Myocyte (in vitro differentiated cells): ENCODE results near the gene ZIC5. TPM values are rescaled to one million over a fixed set of nuclear protein-coding genes. Genes with fewer than 3 reads are reported as not detected.

Source experiments
- DNase-seq: peaks from one replicate; pipeline ENCODE4 v3.0.0-alpha.2; 2012; ENCODE audit warnings: low read depth
- total RNA-seq: library from RNA; depleted of rRNA; stranded (reverse); fragments of >200 nt; gene quantifications from 2 replicates; pipeline ENCODE4 v1.2.3, GENCODE V29; 2014

The ZIC5 gene
- total RNA-seq, 1 donor from 2014 or later: not detected

DNA sequence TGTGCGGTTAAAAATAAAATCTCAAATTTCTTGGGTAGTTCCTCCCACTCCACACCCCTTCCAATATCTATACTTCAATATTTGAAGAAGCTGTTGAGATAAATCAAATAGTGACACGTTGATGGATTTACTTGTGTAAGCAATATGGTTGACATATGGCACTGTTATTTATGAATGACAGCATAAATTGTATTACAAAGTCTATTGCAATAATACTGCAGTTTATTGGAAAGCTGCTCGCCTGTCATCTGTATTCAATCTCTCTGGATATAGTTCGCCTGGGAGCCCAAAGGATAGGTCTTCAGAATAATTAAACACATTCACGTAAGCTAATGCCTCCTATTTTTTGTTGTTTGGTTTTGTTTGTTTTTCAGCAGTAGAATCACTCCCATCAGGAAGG is 5.0 kb upstream of the ZIC5 start:
- DNase-seq: no peak

DNA sequence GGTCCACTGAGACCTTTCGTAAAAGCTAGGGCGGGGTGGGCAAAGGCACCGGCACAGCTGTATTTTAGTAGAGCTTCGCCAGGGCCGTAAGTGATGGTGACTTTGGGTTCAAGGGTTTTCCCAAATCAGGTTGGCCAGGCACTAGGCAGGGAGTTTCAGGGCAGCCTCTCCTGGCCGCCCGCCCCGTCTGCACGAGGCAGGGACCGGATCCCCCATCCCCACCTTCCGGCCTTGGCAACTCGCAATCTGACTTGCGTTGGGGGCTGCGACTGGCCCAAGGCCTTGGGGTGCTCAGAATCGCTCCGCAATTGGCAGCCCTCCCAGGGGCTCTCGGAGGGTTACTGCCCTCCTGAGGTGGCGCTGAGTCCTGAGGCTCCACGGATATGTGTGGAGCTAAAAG is 4.1 kb upstream of the ZIC5 start:
- DNase-seq: no peak

DNA sequence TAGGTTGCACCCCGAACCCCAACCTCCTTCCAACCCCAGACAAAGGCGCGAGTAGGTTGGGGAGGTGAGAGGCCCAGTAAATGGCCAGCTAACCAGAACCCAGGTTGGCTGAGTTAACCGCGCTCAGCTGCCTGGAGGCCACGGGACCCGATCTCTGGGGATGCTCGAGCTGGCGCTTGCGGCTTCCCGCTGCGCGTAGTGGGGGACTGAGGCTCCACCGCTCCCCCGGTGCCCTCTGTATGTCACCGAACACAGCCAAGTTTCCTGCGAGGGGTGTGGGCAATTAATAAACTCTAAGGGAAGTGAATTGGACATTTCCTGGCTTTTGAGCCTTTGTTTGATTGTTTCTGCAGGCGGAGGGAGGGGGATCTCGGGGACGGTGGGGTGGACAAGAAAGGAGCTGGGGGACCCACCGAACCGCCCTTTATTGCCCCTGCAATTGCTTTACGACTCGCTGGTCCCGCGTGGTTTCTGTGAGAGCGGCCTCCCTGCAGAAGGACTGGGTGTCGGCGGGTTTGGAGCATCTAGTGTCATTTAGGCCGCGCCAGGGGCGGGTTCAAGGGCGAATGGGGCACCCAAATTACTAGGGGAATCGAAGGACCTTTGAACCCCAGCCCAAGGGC is 3.5 kb upstream of the ZIC5 start:
- DNase-seq: no peak

DNA sequence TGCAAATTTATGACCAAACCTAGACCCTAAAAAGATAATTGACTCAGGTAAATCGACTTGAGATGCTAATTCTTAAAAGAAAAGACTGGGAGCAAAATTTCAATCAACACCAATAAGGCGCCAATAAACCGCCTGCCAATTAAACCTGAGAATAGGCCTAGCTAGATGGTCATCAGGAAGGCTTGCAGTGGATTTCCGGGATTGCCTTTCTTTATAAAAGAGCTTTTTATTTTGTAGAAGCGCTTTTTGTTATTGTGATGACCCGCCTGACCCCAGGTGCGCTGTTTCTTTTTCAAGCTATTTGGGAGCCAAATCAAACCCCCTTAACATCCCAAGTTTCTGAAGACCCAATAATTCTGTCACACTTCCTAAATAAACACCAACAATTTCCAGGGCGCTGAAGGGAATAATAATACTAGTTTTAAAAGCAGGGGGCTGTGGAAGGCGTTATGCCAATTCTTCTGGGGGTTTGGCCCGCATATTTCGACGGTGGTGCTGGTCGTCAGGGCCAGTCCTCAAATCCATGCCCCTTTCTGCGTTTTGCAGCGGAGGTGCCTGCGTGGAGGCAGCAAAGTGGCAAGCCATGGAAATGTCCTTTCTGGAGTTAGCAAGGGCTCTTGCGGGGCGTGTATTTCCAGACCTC is 2.9 kb upstream of the ZIC5 start:
- DNase-seq: no peak

DNA sequence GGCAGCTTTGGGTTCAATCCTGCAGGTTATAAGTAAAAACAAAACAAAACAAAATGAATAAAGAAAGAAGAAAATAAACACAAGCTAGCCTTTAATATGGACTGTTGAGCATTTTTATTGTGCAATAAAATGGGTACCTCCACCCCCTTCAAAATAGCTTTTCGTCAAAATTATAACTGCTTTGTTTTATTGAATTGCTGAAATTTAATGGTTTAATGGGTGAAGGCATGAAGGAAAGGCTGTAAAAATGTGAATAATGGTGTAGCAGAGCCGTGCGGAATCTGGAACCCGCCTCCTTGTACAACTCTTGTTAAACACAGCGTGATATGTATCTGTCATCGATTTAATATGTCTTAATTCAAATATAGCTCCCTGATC is 2.2 kb upstream of the ZIC5 start:
- no peak for DNase-seq

DNA sequence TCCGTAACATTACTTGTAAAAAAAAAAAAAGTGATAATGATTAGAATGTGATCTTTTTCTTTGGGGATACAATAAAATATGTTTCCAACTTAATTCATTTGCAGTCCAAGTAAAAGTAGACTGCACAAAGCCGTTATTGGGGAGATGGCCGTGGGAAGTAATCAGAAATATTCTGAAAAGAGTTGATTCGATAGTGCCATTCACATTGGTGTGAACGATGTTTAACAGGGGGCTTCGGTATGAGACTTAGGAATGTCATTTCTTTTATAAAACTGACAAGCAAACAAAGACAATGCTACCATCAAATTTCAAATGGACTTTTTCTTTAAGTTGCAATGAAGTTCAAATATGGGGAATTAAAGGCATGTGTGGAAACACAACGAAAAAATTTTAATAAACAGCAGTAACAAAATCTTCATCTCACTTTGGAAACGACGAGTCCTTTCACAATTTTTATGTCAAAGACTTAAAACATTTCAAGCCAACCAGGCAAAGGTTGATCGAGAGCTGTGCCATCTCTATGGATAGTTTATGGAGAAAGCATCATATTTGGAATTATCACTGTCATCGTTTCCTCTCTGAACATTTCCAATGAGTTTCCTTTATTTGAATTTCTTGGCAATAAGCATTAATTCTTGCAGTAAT is 1.7 kb upstream of the ZIC5 start:
- no peak for DNase-seq

DNA sequence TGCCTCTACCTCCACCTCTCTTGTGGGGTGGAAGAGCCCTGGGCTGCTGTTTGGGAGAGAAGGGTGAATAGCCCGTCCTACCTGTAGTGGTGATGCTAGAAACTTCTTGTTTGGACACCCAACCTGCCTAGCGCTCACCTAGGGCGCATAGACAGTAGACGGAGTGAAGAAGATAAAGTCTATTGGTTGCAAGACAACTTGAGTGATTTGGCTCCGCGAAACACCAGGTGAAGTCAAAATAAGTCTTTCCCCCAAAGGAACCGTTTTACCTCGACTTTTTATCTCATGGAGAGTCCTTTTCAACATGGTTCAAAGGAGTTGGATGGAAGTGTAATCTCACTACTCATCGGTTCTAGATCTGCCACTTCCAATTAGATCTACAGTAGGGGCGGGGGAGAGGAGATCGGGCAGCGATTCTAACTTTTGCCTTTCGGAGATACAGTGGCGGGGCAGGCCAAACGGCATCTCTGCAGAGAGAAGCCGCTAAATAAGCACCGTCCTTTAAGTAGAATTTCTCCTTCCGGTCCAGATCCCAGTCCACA is 694 bp upstream of the ZIC5 start:
- DNase-seq: no peak

DNA sequence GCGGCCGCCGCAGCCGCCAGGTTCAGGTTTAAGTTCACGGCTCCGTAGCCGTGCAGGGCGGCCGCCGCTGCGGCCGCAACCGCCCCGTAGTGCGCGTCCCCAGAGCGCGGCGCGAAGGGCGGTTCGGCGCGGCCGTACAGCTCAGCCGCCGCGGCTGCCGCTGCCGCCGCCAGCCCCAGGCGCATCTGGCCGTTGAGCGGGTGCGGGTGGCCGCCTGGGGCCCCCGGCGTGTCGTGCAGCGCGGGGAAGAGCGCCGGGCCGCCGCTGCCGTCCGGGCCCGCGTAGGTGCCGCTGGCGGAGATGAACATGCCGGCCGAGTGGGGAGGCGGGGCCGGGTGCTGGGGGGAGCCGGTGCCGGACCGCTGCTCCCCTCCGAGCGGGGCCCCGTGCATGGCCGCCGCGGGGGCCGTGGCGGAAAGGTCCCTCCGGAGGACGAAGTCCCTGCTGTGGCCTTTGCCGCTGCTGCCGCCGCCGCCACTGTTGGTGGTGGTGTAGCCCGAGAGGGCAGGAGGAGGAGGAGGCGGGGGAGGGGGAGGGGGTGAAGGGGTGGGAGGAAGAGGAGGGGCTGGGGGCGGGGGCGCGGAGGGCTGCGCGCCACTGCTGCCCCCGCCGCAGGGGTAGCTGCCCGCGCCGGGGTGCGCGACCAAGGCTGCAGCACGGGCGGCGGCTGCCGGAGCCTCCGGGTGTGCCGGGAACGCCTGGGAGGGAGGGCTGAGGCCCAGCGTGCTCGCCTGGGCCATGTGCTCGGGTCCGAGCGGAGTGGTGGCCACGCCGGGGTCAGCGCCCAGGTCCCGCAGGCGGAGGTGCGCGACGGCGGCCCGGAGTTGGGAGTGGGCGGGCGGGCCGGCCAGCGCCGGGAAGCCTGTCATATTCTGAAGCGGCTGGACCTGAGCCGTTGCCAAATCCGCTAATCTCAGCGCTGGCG is 654 bp downstream of the ZIC5 start:
- DNase-seq: no peak

DNA sequence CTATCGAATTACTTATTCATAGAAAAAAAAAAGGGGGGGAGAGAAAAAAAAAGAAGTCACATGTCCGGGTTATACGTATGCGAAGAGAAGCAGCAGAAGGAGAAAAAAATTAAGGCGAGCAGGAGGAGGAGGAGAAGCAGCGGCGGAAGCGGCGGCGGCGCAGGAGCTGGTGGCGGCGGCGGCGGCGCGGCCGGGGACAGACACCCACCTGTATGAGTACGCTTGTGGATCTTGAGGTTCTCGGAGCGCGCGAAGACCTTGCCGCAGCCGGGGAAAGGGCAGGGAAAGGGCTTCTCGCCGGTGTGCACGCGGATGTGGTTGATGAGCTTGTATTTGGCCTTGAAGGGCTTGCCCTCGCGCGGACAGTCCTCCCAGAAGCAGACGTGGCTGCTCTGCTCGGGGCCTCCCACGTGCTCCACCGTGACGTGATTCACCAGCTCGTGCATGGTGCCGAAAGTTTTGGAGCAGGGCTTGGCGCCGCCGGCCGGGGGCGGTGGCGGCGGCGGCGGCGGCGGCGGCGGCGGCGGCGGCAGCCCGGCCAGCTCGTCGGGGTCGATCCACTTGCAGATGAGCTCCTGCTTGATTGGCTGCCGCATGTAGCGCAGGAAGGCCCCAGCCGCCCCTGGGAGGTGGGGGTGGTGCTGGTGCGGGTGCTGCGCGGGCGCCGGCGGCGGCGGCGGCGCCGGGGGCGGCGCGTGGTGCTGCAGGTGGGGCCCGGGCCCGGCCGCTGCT is 1.5 kb downstream of the ZIC5 start:
- no peak for DNase-seq

DNA sequence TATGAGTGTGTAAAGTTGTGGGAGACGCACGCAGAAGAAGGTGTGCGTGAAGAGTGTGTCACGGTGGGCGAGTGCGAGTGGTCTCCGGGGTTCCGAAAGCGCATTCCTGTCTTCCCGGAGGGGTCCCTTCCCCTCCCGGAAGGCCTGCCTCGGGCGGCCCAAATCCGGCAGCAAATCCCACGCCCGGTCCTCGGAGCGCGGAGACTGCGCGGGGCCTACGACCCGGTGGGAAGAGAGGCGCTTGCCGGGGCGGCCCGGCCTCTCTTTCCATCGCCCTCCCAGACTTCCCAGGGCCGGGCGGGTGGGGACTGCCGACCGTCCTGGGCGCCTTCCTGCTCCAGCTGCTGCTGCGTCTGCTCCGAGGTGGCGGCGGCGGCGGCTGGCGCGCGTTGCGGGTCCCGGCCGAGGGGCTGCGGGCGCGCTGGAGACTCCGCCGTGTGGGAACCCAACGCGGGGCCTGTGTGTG is 2.1 kb downstream of the ZIC5 start:
- DNase-seq: no peak

DNA sequence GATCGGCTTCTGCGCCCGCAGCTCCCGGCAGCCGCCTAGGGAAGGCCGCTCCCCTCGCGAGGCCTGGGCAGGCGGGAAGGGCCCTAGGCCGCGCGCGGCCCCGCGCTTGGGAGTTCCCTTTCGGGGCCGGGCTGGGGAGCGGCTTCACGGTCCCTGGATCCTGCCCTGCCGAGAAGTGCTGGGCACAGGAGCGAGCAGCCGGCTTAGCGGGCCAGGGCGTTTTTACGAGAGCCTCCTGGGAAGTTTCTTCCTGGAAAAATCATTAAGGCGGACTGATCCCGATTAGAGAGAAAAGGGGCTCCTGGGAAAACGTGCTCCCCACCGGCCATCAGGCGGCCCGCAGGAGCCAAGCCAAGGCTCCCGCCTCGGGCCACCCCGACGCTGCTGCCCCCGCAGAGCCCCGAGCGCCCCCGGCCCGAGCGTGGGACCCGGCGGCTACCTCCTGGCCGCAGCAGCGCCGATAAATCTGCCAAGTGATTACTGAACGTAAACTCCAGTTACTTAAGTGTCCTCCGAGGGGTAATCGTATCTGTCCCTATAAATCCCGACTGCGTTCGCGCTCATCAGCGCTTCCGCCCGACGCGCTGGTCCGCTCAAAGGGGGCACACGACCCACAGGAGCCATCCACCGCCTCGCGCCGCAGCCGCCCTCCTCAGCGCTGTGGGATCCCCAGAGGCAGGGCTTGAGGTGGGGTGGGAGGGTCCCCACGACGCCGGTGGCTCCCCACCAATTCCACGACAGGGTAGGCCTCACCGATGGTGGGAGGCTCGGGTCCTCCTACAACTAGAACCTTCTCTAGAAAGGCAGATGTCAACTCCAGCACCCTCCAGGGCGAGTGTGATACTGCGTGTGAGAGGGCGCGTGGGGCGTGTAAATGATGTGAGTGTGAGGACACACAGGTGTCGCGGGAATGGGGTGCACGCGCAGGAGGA is 2.8 kb downstream of the ZIC5 start:
- no peak for DNase-seq

DNA sequence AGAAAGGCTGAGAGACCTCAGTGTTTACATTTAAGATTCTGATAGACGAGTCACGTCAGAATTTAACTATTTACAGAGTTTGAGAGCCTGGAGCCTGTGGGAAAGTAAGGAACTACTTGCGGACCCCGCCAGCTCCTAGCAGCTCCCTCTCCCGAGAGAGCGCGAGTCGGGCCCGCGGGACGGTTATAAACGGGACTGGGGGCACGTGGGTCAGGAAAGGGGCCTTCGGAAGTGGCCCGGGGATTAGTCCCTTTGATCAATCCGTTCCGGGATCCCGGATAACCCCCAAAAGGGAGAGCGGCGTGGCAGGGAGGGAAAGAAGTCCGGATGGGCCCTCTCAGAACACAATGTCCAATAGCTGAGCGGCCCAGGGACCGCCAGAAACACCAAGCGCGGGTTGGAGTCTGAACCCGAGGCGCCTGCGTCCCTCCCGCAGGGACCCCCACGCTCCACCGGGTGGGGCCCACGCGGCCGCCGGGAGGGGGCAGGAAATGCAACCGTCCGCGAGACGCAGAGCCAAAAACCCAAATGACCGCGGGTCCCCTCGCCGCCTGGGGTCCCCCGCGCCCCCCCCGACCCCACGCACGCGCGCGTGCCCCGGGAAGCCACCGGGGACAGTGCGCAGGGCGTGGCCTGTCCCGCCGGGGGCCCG is 3.6 kb downstream of the ZIC5 start:
- DNase-seq: no peak

DNA sequence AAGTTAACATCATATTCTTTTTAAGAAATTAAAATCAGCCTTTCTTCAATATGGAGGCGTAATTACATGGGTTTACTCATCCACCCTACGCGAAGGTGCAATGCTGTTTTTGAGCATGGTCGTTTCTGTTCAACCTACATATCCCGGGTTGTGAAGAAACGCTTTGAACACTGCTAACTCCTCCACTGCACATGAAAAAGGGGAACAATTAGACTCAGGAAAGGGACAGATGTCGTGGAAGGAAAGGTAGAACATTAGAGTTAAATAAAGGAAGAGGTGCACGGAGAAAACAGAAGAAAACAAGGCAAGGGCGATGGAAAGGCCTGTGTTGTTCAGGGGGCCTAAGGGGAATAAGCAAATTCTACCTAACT is 4.1 kb downstream of the ZIC5 start:
- no peak for DNase-seq

DNA sequence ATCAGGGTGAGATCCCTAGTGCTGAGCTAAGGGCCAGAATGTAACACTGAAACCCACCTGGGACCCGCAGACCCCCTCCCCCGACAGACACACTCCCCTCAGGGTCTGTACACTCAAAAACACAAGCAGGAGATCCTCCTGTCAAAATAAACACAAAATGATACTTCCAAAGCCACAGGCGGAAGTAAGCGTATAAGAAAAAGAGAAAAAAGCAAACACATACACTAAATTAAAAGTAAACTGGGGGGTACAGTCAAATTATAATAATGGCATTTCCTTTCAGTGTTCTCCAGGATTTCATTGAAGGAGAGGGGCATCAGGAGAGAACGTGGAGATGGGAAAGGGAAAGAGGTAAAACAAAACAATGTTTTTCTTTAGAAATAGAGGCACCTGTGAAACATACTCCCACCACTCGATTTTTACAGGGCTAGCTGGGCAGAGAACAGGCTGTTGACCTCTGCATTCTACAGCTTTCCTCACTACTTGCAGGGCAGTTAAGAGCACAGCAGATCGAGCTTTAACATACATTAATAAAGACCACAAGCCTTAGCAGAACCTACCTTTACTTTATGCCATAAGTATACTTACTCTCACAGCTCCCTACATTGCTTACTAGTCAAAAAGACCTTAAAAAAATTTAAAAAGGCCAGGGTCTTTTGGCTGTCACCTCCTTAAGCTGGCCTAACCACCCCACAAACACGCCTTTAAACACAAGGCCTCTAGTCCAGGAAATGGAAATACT is 5.3 kb downstream of the ZIC5 start:
- DNase-seq: no peak

DNA sequence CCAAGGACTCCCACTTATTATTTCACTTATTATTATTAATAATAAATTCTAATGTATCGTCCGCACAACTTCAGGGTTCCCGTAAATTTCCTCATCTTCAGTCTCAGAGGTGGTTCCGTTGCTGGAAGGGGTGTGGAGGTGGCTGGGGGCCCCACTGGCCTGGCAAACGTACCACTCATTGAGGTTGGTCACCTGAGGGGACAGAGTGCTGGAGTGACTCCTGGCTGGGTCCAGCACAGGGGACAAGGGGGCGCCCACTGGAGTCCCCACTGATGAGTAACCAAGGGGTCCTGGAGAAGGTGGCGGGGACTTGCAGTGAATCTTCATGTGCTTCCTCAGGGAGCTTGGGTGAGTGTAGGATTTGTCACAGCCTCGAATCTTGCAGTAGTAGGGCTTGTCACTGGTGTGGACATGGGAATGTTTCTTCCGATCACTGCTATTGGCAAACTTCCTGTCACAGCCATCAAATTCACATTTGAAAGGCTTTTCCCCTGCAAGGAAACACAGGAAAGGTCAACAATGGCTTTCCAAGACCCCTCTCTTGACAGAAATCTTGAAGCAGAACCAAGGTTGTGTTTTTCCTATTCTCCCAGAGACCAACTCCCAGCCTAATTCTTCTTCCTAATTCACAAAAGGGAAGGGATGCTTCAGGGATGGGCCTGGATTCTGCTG is 6.1 kb downstream of the ZIC5 start:
- no peak for DNase-seq

DNA sequence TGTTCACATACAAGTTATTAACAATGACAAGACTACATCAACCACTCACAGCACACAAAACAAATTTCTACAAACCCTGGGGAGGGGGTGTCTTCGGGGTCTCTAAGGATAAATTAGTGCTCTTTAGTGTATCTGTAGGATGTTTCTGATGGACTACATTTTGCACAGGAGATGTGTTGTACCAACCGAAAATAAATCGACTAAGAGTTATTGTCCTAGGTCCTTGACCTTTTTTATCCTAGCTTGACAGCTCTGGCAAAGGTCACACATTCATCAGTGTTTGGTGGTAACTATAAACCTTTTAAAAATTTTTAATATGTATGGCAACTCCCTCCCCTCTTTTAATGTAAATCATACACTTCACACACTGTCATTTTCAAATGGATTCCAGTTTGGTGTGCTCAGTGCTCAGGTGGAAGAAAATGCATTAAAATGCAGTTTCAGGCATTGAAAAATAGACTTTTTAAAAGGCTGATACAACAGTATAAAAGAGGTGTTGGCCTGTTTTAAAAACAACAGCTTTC is 7.7 kb downstream of the ZIC5 start:
- no peak for DNase-seq

DNA sequence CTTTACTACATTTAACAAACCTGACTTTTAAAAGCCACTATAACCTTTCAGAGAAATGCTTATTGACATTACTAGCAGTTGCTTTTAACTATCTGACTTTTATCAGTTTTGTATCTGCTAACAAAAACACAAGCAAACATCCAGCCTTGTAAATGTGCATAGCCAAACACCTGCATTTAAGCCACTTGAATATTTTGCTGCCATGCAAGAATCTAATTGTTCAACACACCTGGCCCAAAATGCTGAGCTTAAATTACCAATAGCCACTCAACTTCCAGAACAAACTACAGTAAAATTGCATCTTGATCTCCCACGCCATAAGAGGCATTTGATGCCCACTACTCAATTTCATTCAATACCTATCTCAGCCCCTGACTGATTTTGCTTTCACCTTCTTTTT is 9.3 kb downstream of the ZIC5 start:
- no peak for DNase-seq

DNA sequence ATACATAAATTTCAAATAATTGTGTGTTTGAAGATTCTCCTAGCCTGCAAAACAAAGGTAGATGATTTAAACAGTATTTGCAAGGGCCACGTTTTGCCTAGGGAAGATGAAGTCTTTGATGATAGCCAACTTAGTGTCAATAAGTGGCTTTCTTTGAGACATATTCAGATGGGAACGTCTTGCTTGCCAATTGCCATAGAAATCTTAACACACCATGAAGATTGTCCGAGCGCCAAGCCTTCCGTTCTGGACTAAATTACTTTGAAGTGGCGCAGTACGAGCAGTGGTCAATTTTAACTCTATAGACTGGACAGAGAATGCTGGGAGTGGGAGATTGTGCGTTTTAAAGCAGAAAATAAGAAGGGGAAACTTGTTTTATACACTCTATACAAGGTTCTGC is 9.9 kb downstream of the ZIC5 start:
- DNase-seq: no peak
